ENCODE data around the gene MRPL40.

The MRPL40 gene

GRCh38 chr22:19482297-19482696 lies 50.0 kb downstream of the MRPL40 start:
- H3K4me3 ChIP-seq (ENCODE audit: low read length), result no peak overlapping the region
- no peak for TF ChIP-seq CTCF (conservative IDR thresholded peaks at IDR 0.05; ENCODE audit: low read depth, low read length)
- DNase-seq (ENCODE audit: low read depth), result no peak

GRCh38 chr22:19483481-19484244 lies 51.3 kb downstream of the MRPL40 start:
- no peak overlapping the region for H3K4me3 ChIP-seq (ENCODE audit: low read length)
- DNase-seq (ENCODE audit: low read depth), result no peak
- TF ChIP-seq CTCF (conservative IDR thresholded peaks at IDR 0.05; ENCODE audit: low read depth, low read length), result no peak

Data from retinal pigment epithelial cell (primary cell).